NCI-H187 (cell line): ENCODE measurements around the gene MAPRE2.

Experiments
- DNase-seq, 2 experiments: peaks; one replicate each; lab custom pipeline; 2025; lab: John Stamatoyannopoulos, UW

Gene MAPRE2

GRCh38 chr18:35180455-35180854 is 139.2 kb downstream of the MAPRE2 start:
- DNase-seq: no peak

GRCh38 chr18:35182151-35182550 is 140.9 kb downstream of the MAPRE2 start:
- no peak for DNase-seq

- DNase-seq: no peak
These were observed 142.7 kb downstream of the MAPRE2 start for GRCh38 chr18:35183886-35184285.

GRCh38 chr18:35185771-35186170 is 144.6 kb downstream of the MAPRE2 start:
- DNase-seq: no peak

GRCh38 chr18:35186291-35187034 is 145.2 kb downstream of the MAPRE2 start:
- DNase-seq: no peak

- DNase-seq: no peak
These were observed 148.3 kb downstream of the MAPRE2 start for GRCh38 chr18:35189510-35189909.

GRCh38 chr18:35190948-35191697 is 149.9 kb downstream of the MAPRE2 start:
- no peak for DNase-seq

- DNase-seq: no peak
These were observed 150.4 kb downstream of the MAPRE2 start for GRCh38 chr18:35191698-35192025.

- peak; percentile 40 to 74 for DNase-seq
These were observed 151.2 kb downstream of the MAPRE2 start for GRCh38 chr18:35192415-35192814.
